ENCODE measurements around the gene KSR1. TPM values are rescaled to one million over a fixed set of nuclear protein-coding genes. Genes with fewer than 3 reads are reported as not detected.

The KSR1 gene
- total and polyA plus RNA-seq, 9 of the 15 experiments (the other 6 are each of a cell fraction or from before 2014, with no cell fraction given), result 1.4 to 51.7 (median 18.4) TPM

DNA sequence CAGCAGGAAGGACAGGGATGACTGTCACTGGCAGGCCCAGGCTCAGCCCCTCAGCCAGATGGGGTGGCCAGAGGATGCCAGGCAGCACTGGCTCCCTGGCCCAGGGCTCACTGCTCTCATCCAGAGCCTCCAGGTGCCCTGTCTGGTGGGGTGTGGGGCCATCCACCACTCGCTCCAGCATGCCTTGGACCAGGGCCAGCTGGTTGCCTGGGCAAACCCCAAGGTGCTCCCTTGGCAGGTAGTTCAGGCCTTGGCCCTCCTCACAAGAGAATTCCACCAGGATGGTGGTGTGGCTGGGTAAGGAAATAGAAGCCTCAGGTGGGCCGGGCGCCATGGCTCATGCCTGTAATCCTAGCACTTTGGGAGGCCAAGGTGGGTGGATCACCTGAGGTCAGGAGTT, 204.2 kb downstream of the KSR1 start:
- no peaks in the 10 kb centered on the region for H4K20me1 ChIP-seq (replicated peaks; ENCODE audit: control insufficient read depth, insufficient read depth, low read length)
- no peak overlapping the region for H3K4me3 ChIP-seq
- H3K36me3 ChIP-seq (ENCODE audit: control insufficient read depth, insufficient read depth, low read length), result no peaks in the 10 kb centered on the region
- H3K27ac ChIP-seq (ENCODE audit: extremely low read depth, low read depth, low read length), result no peak overlapping the region
- H3K4me1 ChIP-seq (replicated peaks in 1 of 2; ENCODE audit: control insufficient read depth in 2 of 2, insufficient read depth in 2 of 2, low read length in 2 of 2), result no peaks in the 10 kb centered on the region
- H3K9ac ChIP-seq (ENCODE audit: insufficient read depth in 1 of 2, low read depth in 2 of 2, low read length in 2 of 2), result no peak overlapping the region
- 4% methylated on average over 3 of the region's 3 CpGs for WGBS (ENCODE audit: insufficient coverage, low coverage, missing lambda C conversion rate)
- no peak for ATAC-seq
- no peaks in the 10 kb centered on the region for H3K9me1 ChIP-seq (ENCODE audit: control insufficient read depth, insufficient read depth, low read length)
- CTCF ChIA-PET (ENCODE audit: low intra/inter-chr PET ratio), result no interaction called here
- in situ Hi-C loops (cut with MboI) (loop anchor here (10.0 kb wide), 1 partner anchor 84 kb away; no protein-coding TSS in a partner anchor), intact Hi-C loops (cut with micrococcal nuclease) (no loop called here)
- H3K27me3 ChIP-seq (ENCODE audit: control insufficient read depth in 2 of 2, insufficient read depth in 2 of 2, low read length in 2 of 2), result peaks cover 0 to 6% of the 10 kb centered on the region in 2 experiments; a peak in 2 of 5 replicates
- no peaks in the 10 kb centered on the region for H3K79me2 ChIP-seq (ENCODE audit: control insufficient read depth, insufficient read depth, low read length)
- no peak overlapping the region for H3K4me2 ChIP-seq (ENCODE audit: insufficient read depth, low read length)
- H3K9me3 ChIP-seq (replicated peaks; ENCODE audit: control insufficient read depth, insufficient read depth, low read depth, low read length), result no peaks in the 10 kb centered on the region
- no TSS peak for BruUV-seq (replicated peaks)
- POLR2A ChIA-PET, result no interaction called here
- no peak for DNase-seq (ENCODE audit: extremely low read depth in 1 of 4, low spot score in 3 of 4)
- H2AFZ ChIP-seq (ENCODE audit: low read depth, low read length), result no peak overlapping the region
- no peak for FAIRE-seq
- no peak for TF ChIP-seq NFIC (IDR thresholded peaks at IDR 0.05)
- TF ChIP-seq ETS1 (conservative IDR thresholded peaks at IDR 0.05; ENCODE audit: control insufficient read depth, low read depth, low read length), result no peak
- no peak for TF ChIP-seq CBX8 (IDR thresholded peaks at IDR 0.05; ENCODE audit: borderline replicate concordance, extremely low read depth, low read depth, low read length, poor library complexity, severe bottlenecking)
- TF ChIP-seq ZFP36 (IDR thresholded peaks at IDR 0.05; ENCODE audit: low read depth, low read length, partially characterized antibody), result no peak
- no peak for TF ChIP-seq REST (IDR thresholded peaks at IDR 0.05; ENCODE audit: borderline replicate concordance)
- no peak for TF ChIP-seq REST (CRISPR knock-in tag; IDR thresholded peaks at IDR 0.05; ENCODE audit: low read depth)
- no peak for TF ChIP-seq E2F4 (CRISPR knock-in tag; IDR thresholded peaks at IDR 0.05; ENCODE audit: low read depth)
- TF ChIP-seq HINFP (tag; conservative IDR thresholded peaks at IDR 0.05; ENCODE audit: low read depth), result no peak
